ENCODE results near the gene IGFBP4. TPM values are rescaled to one million over a fixed set of nuclear protein-coding genes. Genes with fewer than 3 reads are reported as not detected.

Gene IGFBP4
- total and polyA plus RNA-seq, 4 donors = 74.1 to 649 (median 238) TPM

DNA sequence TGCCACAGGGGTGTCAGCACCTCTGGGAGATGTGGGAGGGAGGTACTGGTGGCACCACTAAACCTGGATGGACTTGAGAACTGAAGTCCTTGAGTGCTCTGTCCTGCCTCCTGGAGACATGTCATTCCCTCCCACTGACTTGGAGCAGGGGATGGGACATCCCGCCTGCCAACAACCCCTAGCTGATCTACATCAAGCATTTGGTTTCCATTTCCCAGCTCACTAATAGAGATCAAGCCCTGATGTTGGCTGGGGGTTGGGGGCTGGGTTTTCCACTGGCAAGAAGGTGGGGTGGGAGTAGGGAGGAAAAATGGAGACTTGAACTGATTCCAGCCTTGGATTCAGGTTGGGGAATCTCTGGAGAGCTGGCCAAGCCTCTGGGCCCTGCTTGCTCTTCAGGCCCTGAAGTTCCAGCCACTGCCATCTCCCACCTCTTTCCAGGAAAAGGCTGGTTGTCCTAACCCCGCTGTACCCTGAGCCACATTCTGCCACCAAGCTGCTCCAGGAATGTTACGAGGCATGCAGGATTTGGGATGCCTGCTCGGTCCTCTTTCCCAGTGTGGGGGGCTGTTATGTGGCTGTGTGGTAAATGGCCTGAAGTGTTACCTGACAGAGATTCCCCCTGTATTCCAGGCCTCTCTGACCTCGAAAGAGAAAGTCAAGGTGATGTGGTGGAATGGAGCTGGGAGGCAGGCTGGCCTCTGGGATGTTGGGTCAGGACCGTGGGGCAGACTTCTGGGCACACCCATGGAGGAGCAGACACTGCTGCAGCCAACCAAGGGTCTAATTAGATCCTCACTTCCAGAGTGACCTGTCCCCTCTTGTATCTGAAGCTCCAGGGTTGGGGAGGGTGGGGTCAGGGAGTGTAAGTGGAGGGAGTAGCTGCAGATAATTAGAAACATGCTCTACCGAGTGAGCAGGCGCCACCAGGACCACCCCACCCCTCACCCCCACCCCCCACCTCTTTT is 16.7 kb downstream of the IGFBP4 start:
- DNase-seq (ENCODE audit: low spot score) = no peak
- H3K4me3 ChIP-seq (ENCODE audit: low read depth in 1 of 3, low read length in 3 of 3) = no peak overlapping the region
- TF ChIP-seq HNF4G (IDR thresholded peaks at IDR 0.05) = peak; percentile 13
- TF ChIP-seq FOXA2 (IDR thresholded peaks at IDR 0.05) = no peak
- TF ChIP-seq SP1 (IDR thresholded peaks at IDR 0.05) = peak; percentile 18
- TF ChIP-seq HNF4A (conservative IDR thresholded peaks at IDR 0.05) = peak in 1 of 2 donors; percentile 37
- no peak for TF ChIP-seq YY1 (IDR thresholded peaks at IDR 0.05)
- peak in 1 of 2 donors; percentile 10 for TF ChIP-seq RXRA (IDR thresholded peaks at IDR 0.05)
- TF ChIP-seq NR2F2 (IDR thresholded peaks at IDR 0.05) = no peak
- TF ChIP-seq RAD21 (IDR thresholded peaks at IDR 0.05) = peak in 1 of 2 donors; percentile 2
- 54% methylated on average over 8 of the region's 8 CpGs for WGBS
- peaks cover 0 to 78% (median 72%) of the 10 kb centered on the region in 4 donors for H3K4me1 ChIP-seq (ENCODE audit: control insufficient read depth in 4 of 4, insufficient read depth in 4 of 4, low read length in 3 of 4)
- H3K27ac ChIP-seq (ENCODE audit: low read depth in 1 of 2, low read length in 2 of 2) = peak overlapping the region in 1 of 2 donors; percentile 38
- peaks cover 11 to 24% (median 23%) of the 10 kb centered on the region in 4 donors for H3K36me3 ChIP-seq (ENCODE audit: control insufficient read depth in 4 of 4, insufficient read depth in 3 of 4, low read depth in 1 of 4, low read length in 3 of 4)
- no peaks in the 10 kb centered on the region for H3K9me3 ChIP-seq (ENCODE audit: control insufficient read depth in 4 of 4, low read length in 3 of 4)
- H3K9ac ChIP-seq (ENCODE audit: low read depth in 1 of 2, low read length in 2 of 2) = no peak overlapping the region
- H3K27me3 ChIP-seq (ENCODE audit: control insufficient read depth in 4 of 4, insufficient read depth in 4 of 4, low read length in 3 of 4) = no peaks in the 10 kb centered on the region

DNA sequence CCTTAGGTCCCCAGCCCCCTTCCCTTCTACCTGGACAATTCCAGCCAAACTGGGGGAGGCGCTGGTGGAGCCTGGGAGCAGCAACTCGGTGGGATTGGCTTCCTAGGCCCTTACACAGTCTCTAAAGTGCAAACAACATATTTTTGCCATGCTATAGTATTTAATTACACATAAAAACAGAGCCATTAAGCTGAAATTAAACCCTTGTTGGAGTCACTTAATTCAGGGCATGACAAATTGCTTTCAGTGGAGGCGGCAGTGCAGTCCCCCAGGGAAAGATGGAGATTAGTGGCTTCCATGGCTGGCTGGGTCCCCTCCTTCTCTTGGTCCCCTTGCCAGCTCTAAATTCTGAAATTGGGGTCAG is 17.3 kb downstream of the IGFBP4 start:
- TF ChIP-seq, protein P1, sequence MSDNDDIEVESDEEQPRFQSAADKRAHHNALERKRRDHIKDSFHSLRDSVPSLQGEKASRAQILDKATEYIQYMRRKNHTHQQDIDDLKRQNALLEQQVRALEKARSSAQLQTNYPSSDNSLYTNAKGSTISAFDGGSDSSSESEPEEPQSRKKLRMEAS (IDR thresholded peaks at IDR 0.05) = no peak
- TF ChIP-seq, protein P2, sequence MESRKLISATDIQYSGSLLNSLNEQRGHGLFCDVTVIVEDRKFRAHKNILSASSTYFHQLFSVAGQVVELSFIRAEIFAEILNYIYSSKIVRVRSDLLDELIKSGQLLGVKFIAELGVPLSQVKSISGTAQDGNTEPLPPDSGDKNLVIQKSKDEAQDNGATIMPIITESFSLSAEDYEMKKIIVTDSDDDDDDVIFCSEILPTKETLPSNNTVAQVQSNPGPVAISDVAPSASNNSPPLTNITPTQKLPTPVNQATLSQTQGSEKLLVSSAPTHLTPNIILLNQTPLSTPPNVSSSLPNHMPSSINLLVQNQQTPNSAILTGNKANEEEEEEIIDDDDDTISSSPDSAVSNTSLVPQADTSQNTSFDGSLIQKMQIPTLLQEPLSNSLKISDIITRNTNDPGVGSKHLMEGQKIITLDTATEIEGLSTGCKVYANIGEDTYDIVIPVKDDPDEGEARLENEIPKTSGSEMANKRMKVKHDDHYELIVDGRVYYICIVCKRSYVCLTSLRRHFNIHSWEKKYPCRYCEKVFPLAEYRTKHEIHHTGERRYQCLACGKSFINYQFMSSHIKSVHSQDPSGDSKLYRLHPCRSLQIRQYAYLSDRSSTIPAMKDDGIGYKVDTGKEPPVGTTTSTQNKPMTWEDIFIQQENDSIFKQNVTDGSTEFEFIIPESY (IDR thresholded peaks at IDR 0.05) = no peak
- TF ChIP-seq RAD21 (IDR thresholded peaks at IDR 0.05) (no peak), FOXA1 (IDR thresholded peaks at IDR 0.05) (no peak), EGR1 (IDR thresholded peaks at IDR 0.05; ENCODE audit: low read depth in 2 of 2) (no peak)
- TF ChIP-seq, protein P3, sequence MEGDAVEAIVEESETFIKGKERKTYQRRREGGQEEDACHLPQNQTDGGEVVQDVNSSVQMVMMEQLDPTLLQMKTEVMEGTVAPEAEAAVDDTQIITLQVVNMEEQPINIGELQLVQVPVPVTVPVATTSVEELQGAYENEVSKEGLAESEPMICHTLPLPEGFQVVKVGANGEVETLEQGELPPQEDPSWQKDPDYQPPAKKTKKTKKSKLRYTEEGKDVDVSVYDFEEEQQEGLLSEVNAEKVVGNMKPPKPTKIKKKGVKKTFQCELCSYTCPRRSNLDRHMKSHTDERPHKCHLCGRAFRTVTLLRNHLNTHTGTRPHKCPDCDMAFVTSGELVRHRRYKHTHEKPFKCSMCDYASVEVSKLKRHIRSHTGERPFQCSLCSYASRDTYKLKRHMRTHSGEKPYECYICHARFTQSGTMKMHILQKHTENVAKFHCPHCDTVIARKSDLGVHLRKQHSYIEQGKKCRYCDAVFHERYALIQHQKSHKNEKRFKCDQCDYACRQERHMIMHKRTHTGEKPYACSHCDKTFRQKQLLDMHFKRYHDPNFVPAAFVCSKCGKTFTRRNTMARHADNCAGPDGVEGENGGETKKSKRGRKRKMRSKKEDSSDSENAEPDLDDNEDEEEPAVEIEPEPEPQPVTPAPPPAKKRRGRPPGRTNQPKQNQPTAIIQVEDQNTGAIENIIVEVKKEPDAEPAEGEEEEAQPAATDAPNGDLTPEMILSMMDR (IDR thresholded peaks at IDR 0.05; ENCODE audit: low read depth, low read length, missing input control) = no peak
- H3K36me3 ChIP-seq (ENCODE audit: control insufficient read depth in 4 of 4, insufficient read depth in 3 of 4, low read depth in 1 of 4, low read length in 3 of 4) = peaks cover 10 to 23% (median 20%) of the 10 kb centered on the region in 4 donors
- H3K9me3 ChIP-seq (ENCODE audit: control insufficient read depth in 4 of 4, low read length in 3 of 4) = no peaks in the 10 kb centered on the region
- H3K27me3 ChIP-seq (ENCODE audit: control insufficient read depth in 4 of 4, insufficient read depth in 4 of 4, low read length in 3 of 4) = no peaks in the 10 kb centered on the region
- peaks cover 0 to 73% (median 67%) of the 10 kb centered on the region in 4 donors for H3K4me1 ChIP-seq (ENCODE audit: control insufficient read depth in 4 of 4, insufficient read depth in 4 of 4, low read length in 3 of 4)
- no peak overlapping the region for H3K27ac ChIP-seq (ENCODE audit: low read depth in 1 of 2, low read length in 2 of 2)
- no peak for DNase-seq (ENCODE audit: low spot score)
- no peak overlapping the region for H3K4me3 ChIP-seq (ENCODE audit: low read depth in 1 of 3, low read length in 3 of 3)
- H3K9ac ChIP-seq (ENCODE audit: low read depth in 1 of 2, low read length in 2 of 2) = no peak overlapping the region
- WGBS = 70% methylated on average over 3 of the region's 3 CpGs

Measured in liver (tissue), 9 donors.